DOHH2 (cell line): ENCODE results near the gene DCAF4L1.
A peak's percentile ranks its signal among the peaks of the same experiment; 100 is the strongest.

Experiments used
- H3F3A ChIP-seq: fragments of 200-600 bp; sonication (generic), shearing (Covaris generic); 2 replicates; pipeline ENCODE4 v1.6.0; 2016; ENCODE audit warnings: antibody characterized with exemption, mild to moderate bottlenecking; ENCODE audit not compliant: control insufficient read depth, insufficient read depth
- H3K27ac ChIP-seq: fragments of 200-600 bp; sonication (generic); 2 replicates; pipeline ENCODE4 v1.5.1; 2014; ENCODE audit warnings: low read depth, mild to moderate bottlenecking, low read length, moderate library complexity
- H3K27me3 ChIP-seq: fragments of 200-600 bp; sonication (generic); 2 replicates; pipeline ENCODE4 v1.6.1; 2014; ENCODE audit warnings: mild to moderate bottlenecking, low read length, mixed read lengths; ENCODE audit not compliant: control insufficient read depth
- H3K36me3 ChIP-seq: fragments of 200-600 bp; sonication (generic); 2 replicates; pipeline ENCODE4 v1.6.1; 2014; ENCODE audit warnings: mild to moderate bottlenecking, low read length, moderate library complexity, mixed read lengths; ENCODE audit not compliant: control insufficient read depth
- H3K4me1 ChIP-seq: fragments of 200-600 bp; sonication (generic); 2 replicates; pipeline ENCODE4 v1.6.1; 2014; ENCODE audit warnings: mild to moderate bottlenecking, low read length, mixed read lengths; ENCODE audit not compliant: control insufficient read depth
- H3K4me2 ChIP-seq: fragments of 200-600 bp; sonication (generic); 2 replicates; pipeline ENCODE4 v1.6.0; 2014; ENCODE audit warnings: mild to moderate bottlenecking, low read length, moderate library complexity
- H3K4me3 ChIP-seq: fragments of 200-600 bp; sonication (generic); 2 replicates; pipeline ENCODE4 v1.5.1; 2014; ENCODE audit warnings: mild to moderate bottlenecking, low read length, mixed read lengths
- H3K79me2 ChIP-seq: fragments of 200-600 bp; sonication (generic); 2 replicates; pipeline ENCODE4 v1.6.1; 2014; ENCODE audit warnings: mild to moderate bottlenecking, low read length, mixed read lengths; ENCODE audit not compliant: control insufficient read depth
- H3K9me2 ChIP-seq: fragments of 200-600 bp; sonication (generic); replicated peaks from 2 replicates; pipeline ENCODE4 v1.6.1; 2014; ENCODE audit warnings: mild to moderate bottlenecking, low read length, mixed read lengths; ENCODE audit not compliant: control insufficient read depth
- H3K9me3 ChIP-seq: fragments of 200-600 bp; sonication (generic); 2 replicates; pipeline ENCODE4 v1.6.1; 2014; ENCODE audit warnings: antibody characterized with exemption, low read length, mixed read lengths; ENCODE audit not compliant: control insufficient read depth, insufficient read depth
- H4K20me1 ChIP-seq: fragments of 200-600 bp; sonication (generic); 2 replicates; pipeline ENCODE4 v1.6.0; 2014; ENCODE audit warnings: low read depth, mild to moderate bottlenecking, antibody characterized with exemption, low read length, moderate library complexity; ENCODE audit not compliant: control insufficient read depth, insufficient read depth
- CTCF ChIP-seq: fragments of 200-600 bp; sonication (generic); IDR thresholded peaks from one replicate; pipeline ENCODE4 v1.5.1; 2014; ENCODE audit warnings: antibody characterized with exemption, mild to moderate bottlenecking, low read depth, low read length; ENCODE audit not compliant: poor library complexity, severe bottlenecking
- EZH2phosphoT487 ChIP-seq: fragments of 200-600 bp; sonication (generic); IDR thresholded peaks from 2 replicates; pipeline ENCODE4 v1.6.1; 2017; ENCODE audit warnings: borderline replicate concordance, mild to moderate bottlenecking, antibody characterized with exemption, low read length, moderate library complexity, mixed read lengths

Gene DCAF4L1

GRCh38 chr4:41981456-41981855 lies at the start of gene DCAF4L1:
TSS of gene DCAF4L1 (plus strand) at chr4:41981756. CDS start at chr4:41981793, 37 bp downstream.
- Histone ChIP-seq H4K20me1 (no peaks in the 10 kb centered on the region), H3K4me1 (no peaks in the 10 kb centered on the region), H3K27me3 (no peaks in the 10 kb centered on the region), H3K4me3 (no peak within 1 kb of the TSS), H3F3A (no peaks in the 10 kb centered on the region), H3K4me2 (no peak within 1 kb of the TSS), H3K79me2 (no peaks in the 10 kb centered on the region), H3K9me2 (no peaks in the 10 kb centered on the region), H3K27ac (no peak within 1 kb of the TSS), H3K9me3 (no peaks in the 10 kb centered on the region), H3K36me3 (no peaks in the 10 kb centered on the region)
- TF ChIP-seq CTCF: no peak
- TF ChIP-seq EZH2phosphoT487: no peak

- no peak for TF ChIP-seq CTCF
- TF ChIP-seq EZH2phosphoT487: no peak
- H3K27me3 ChIP-seq: no peaks in the 10 kb centered on the region
- H3F3A ChIP-seq: no peaks in the 10 kb centered on the region
- no peak overlapping the region for H3K4me2 ChIP-seq
- H3K9me3 ChIP-seq: peaks cover 8% of the 10 kb centered on the region
- no peak overlapping the region for H3K4me3 ChIP-seq
- H3K36me3 ChIP-seq: peaks cover 27% of the 10 kb centered on the region
- no peak overlapping the region for H3K27ac ChIP-seq
- H4K20me1 ChIP-seq: peaks cover 9% of the 10 kb centered on the region
- H3K9me2 ChIP-seq: no peaks in the 10 kb centered on the region
- peaks cover 28% of the 10 kb centered on the region for H3K4me1 ChIP-seq
- H3K79me2 ChIP-seq: peaks cover 36% of the 10 kb centered on the region
Observed at GRCh38 chr4:41932988-41933387, 48.6 kb upstream of the DCAF4L1 start.

- Histone ChIP-seq H3K36me3 (peaks cover 38% of the 10 kb centered on the region), H3K9me2 (no peaks in the 10 kb centered on the region), H3K27ac (no peak overlapping the region), H3K4me2 (peak overlapping the region; percentile 96), H3K79me2 (peaks cover 46% of the 10 kb centered on the region), H3K4me3 (peak overlapping the region; percentile 98), H3K4me1 (peaks cover 33% of the 10 kb centered on the region), H3K9me3 (peaks cover 8% of the 10 kb centered on the region), H3K27me3 (no peaks in the 10 kb centered on the region), H3F3A (no peaks in the 10 kb centered on the region), H4K20me1 (peaks cover 10% of the 10 kb centered on the region)
- TF ChIP-seq EZH2phosphoT487 (no peak), CTCF (no peak)
Observed at GRCh38 chr4:41933997-41934503, 47.5 kb upstream of the DCAF4L1 start.

- no peak overlapping the region for H3K27ac ChIP-seq
- H3F3A ChIP-seq: no peaks in the 10 kb centered on the region
- H3K4me1 ChIP-seq: peaks cover 33% of the 10 kb centered on the region
- TF ChIP-seq CTCF (no peak), EZH2phosphoT487 (no peak)
- H3K36me3 ChIP-seq: peaks cover 42% of the 10 kb centered on the region
- peak overlapping the region; percentile 96 for H3K4me2 ChIP-seq
- peaks cover 51% of the 10 kb centered on the region for H3K79me2 ChIP-seq
- H3K9me2 ChIP-seq: no peaks in the 10 kb centered on the region
- peak overlapping the region; percentile 98 for H3K4me3 ChIP-seq
- peaks cover 8% of the 10 kb centered on the region for H3K9me3 ChIP-seq
- H4K20me1 ChIP-seq: peaks cover 13% of the 10 kb centered on the region
- H3K27me3 ChIP-seq: no peaks in the 10 kb centered on the region
Observed at GRCh38 chr4:41934514-41934900, 47.0 kb upstream of the DCAF4L1 start.
